D721Med (cell line): ENCODE results near the gene HDAC10.

Experiments
- DNase-seq: peaks from one replicate; pipeline ENCODE4 v3.0.0; 2011; ENCODE audit warnings: low spot score; ENCODE audit not compliant: insufficient read length
- FAIRE-seq: peaks from 2 replicates; lab custom pipeline; 2011; peaks lifted over from hg19 to GRCh38; lab: Jason Lieb, UNC
- TF ChIP-seq, protein P1 (sequence below): IDR thresholded peaks from 2 replicates; pipeline ENCODE4 v1.5.1; 2012; ENCODE audit warnings: mild to moderate bottlenecking, control low read depth; ENCODE audit not compliant: insufficient read depth; ENCODE audit errors: missing control alignments

Gene HDAC10

DNA sequence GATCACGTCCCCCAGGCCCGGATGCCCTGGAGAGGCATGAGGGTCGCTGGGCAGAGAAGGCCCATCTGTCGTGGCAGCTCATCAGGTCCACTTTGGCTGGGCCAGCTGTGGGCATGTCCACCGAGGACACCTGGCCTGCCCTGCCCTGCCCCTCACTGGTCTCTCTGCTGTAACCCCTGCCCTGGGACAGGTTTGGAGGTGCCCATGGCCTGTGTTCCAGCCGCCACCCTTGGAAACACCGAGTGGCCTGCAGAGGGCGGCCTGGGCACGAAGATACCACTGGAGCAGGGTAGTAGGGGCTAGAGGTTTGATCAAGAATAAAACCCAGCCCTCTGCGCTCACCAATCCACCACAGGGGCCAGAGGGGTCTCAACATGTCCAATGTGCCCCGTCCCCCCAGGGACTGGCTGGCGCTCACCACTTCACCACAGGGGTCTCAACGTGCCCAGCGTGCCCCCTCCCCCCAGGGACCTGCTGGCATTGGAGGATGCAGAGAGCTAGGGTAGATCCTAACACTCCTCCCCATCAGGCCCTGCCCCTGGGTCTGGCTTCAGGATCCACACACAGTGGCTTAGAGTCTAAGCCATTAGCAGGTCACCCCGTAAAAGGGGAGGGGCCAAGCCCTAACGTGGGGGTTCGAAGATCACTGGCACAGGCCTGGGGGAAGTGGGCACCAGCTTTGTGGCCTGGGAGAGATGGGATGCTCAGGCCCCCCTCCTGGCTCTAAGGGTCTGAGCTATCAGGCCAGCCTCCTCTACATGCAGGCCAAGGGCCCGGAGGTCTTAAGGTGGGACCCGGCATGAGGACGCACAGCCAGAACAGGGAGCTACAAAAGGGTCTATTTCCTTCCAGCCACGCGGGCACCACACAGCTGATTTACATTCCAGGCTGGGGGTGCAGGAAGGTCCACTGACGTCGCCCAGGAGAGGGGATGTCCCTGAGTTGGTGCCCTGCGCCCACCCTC lies 1.3 kb upstream of the HDAC10 start:
- FAIRE-seq: no peak
- TF ChIP-seq, protein P1, sequence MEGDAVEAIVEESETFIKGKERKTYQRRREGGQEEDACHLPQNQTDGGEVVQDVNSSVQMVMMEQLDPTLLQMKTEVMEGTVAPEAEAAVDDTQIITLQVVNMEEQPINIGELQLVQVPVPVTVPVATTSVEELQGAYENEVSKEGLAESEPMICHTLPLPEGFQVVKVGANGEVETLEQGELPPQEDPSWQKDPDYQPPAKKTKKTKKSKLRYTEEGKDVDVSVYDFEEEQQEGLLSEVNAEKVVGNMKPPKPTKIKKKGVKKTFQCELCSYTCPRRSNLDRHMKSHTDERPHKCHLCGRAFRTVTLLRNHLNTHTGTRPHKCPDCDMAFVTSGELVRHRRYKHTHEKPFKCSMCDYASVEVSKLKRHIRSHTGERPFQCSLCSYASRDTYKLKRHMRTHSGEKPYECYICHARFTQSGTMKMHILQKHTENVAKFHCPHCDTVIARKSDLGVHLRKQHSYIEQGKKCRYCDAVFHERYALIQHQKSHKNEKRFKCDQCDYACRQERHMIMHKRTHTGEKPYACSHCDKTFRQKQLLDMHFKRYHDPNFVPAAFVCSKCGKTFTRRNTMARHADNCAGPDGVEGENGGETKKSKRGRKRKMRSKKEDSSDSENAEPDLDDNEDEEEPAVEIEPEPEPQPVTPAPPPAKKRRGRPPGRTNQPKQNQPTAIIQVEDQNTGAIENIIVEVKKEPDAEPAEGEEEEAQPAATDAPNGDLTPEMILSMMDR: peak; percentile 62
- no peak for DNase-seq

DNA sequence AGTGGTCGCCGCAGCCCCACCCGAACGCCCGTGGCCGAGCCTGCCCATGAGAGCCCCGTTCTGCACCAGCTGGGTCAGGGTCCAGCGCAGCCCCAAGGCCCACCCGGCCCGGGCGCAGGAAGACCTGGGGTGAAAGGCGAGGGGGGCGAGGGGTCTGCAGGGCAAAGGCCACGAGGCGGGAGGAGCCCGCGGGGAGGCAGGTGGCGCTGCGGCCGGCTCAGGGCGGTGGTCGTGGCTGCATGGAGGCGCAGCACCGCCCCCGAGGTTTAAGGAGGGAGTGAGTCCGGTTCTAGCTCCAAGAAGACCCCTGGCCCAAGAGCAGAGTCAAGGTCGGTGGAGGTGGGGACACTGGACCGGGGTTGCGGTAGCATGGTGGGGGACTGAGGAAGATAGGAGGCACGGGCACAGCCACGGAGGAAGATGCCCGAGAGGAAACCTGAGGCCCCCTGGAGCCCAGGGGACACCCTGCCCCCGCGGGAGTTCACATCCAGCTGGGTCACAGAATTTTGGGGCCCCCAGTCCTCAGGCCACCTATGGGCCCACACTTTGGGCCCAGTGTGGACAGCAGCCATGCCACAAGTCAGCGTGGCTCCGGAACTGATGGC lies 514 bp upstream of the HDAC10 start:
- DNase-seq (no peak), FAIRE-seq (no peak)
- TF ChIP-seq, protein P1: no peak

DNA sequence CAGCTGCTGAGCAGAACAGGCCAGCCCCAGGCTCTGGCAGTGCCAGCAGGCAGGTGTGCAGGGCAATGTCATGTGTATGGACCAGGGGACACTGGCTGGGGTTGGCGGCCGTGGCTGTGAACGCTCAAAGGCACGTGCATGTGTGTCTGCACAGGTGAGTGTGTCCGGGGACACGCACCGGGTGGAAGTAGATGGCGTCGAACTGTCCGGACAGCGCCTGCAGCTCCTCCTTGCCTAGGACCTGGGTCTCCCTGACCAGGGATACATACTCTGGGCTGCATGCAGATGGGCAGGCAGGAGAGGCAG lies 863 bp downstream of the HDAC10 start:
- no peak for FAIRE-seq
- no peak for DNase-seq
- TF ChIP-seq, protein P1: no peak

DNA sequence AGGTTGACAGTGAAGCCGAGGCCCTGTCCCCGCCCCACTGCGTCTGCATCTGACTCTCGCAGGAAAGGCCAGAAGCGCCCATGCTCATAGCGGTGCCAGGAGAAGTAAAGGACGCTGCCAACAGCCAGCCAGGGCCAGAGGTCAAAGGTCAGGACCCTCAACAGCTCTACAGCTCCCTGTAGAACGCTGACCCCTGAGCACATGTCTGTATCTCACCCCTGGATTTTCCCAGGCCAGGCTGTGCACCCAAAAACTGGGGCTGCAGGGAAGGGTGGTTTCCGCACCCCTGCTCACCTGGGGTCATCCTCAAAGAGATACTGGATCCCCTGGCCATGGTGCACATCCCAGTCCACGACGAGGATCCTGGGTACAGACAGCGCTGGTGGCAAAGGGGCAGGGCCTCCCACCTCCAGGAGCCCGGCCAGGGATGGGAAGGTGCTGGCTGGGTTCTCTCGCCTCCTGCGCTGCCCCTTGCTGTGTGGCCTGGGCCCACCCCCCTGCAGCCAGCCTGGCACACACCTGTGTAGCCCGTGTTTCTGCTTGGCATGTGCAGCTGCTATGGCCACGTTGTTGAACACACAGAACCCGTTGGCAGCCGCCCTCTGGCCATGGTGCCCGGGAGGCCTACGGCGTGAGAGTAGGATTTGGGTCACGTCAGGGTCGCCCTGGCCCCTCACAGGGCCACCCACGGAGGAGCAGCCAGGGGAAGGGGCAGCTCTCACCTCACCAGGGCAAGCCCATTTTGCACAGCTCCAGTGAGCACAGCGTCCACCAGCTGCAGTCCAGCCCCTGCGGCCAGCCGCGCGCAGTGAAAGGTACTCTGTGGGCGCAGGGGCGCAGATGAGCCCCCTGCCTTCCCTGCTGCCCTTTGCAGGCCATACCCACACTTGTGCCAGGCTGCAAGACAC lies 1.5 kb downstream of the HDAC10 start:
- no peak for FAIRE-seq
- no peak for DNase-seq

DNA sequence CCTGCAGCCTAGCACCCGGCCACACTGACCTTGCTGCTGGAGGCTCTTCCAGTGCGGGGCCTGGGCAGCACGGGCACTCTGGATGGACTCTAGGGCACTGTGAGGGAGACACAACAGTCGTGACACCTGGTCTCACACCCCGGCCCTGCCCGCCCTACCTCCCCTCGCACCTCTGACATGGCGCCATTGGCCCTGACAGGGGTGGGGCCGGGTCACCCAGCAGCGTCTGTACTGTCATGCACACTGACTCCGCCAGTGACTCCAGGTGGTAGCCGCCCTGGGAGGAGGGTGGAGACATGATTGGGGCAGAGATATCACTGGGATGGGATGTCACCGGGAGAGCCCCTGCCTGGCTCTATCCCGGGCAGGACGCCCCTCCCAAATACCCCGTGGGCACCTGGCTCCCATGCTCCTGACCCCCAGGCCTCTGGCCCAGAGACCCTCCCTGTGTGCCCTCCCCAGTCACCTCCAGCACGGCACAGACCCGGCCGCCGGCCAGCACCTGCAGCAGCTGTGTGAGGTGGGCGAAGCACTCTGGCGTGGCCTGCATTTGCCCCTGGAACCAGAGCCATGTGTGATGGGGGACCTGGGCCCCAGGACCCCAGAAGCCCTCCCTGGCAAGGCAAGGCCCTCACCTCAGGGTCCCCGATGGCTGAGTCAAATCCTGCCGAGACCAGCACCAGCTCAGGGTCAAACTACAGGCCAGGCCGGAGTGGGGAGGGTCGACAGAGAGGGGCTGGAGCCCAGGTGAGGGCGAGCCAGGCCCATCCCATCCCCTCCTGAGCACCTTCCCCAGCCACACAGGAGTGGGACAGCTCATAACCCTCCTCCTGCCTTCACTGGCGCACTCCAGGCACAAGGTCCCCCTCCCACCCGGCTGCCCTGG lies 2.6 kb downstream of the HDAC10 start:
- TF ChIP-seq, protein P1: no peak
- FAIRE-seq (no peak), DNase-seq (no peak)

More for the DNA sequence above, 1.5 kb downstream of the HDAC10 start:
- TF ChIP-seq, protein P1: no peak

DNA sequence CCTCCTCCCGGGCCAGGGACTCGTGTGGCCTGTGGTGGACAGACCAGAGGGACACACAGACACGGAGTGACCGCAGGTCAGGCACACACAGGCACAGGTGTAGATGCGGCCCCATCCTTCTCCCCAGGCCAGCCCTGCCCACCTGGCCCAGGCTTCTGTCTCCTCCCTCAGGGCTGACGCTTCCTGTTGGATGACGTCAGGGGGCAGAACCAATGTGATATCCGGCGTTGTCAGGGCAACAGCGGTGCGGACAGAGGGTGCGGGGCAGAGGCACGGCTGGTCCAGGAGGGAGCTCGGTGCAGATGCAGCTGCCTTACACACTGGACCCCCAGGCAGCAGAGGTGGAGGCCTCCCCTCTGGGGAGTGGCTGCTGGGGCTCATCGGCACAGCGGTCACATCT lies 3.3 kb downstream of the HDAC10 start:
- TF ChIP-seq, protein P1: no peak
- no peak for DNase-seq
- FAIRE-seq: no peak
